K562 (cell line): ENCODE results near the gene HTR2A. TPM values are rescaled to one million over a fixed set of nuclear protein-coding genes. Genes with fewer than 3 reads are reported as not detected.

Source experiments
- ATAC-seq: fragments of 200-7000 bp; cut with Tn5 transposase; 3 replicates; pipeline ENCODE4 v1.9.1; 2020; ENCODE audit warnings: moderate library complexity
- Bru-seq: library from RNA; stranded (reverse); fragments of 400-500 nt; gene quantifications from one replicate; lab custom pipeline; 2021; lab: Mats Ljungman, UMichigan
- BruChase-seq, 2 experiments: library from RNA; stranded (reverse); fragments of 400-500 nt; gene quantifications; one replicate each; lab custom pipeline; 2021; lab: Mats Ljungman, UMichigan
- BruUV-seq: library from RNA; stranded (reverse); fragments of 400-500 nt; replicated peaks from 2 replicates; lab custom pipeline; 2021; lab: Mats Ljungman, UMichigan
- CTCF ChIA-PET: fragments of 300-600 bp; formaldehyde crosslinking; extraction: SDS; loops from one replicate; lab custom pipeline; 2021; ENCODE audit warnings: low intra/inter-chr PET ratio; lab: Yijun Ruan, JAX
- POLR2A ChIA-PET: fragments of 300-600, 350-650 bp; sonication (Branson Sonifier 250); formaldehyde crosslinking; extraction: SDS; loops from one replicate; lab custom pipeline; 2021; ENCODE audit warnings: antibody characterized with exemption, inconsistent platforms; lab: Yijun Ruan, JAX
- DNase-seq, 4 experiments: peaks; one replicate each; pipeline versions ENCODE4 v3.0.0 to v3.0.0-alpha.2; 2011 to 2018; ENCODE audit warnings: low spot score in 3 of 4, mixed read lengths in 3 of 4; ENCODE audit errors: extremely low read depth in 1 of 4
- FAIRE-seq: peaks from 2 replicates; lab custom pipeline; 2011; peaks lifted over from hg19 to GRCh38; lab: Jason Lieb, UNC
- H2AFZ ChIP-seq: 2 replicates; pipeline ENCODE4 v1.6.0; 2011; ENCODE audit warnings: low read depth, low read length, control low read depth, inconsistent platforms
- H3K27ac ChIP-seq: fragments of 200-600 bp; 3 replicates; pipeline ENCODE4 v1.8.0; 2011; ENCODE audit warnings: low read depth, mild to moderate bottlenecking, control low read depth, inconsistent platforms, low read length, moderate library complexity, mixed read lengths; ENCODE audit errors: extremely low read depth
- H3K27me3 ChIP-seq, 2 experiments: fragments of 300-600 bp in 1 of 2; 2 replicates in 1 of 2; 3 replicates in 1 of 2; pipeline versions ENCODE4 v1.6.0 to v1.8.0; 2011; ENCODE audit warnings: inconsistent platforms in 2 of 2, low read length in 2 of 2, mild to moderate bottlenecking in 1 of 2, mixed read lengths in 1 of 2, moderate library complexity in 1 of 2; ENCODE audit not compliant: control insufficient read depth in 2 of 2, insufficient read depth in 2 of 2
- H3K36me3 ChIP-seq: fragments of 300-600 bp; 3 replicates; pipeline ENCODE4 v1.8.0; 2011; ENCODE audit warnings: mild to moderate bottlenecking, low read length, inconsistent platforms; ENCODE audit not compliant: control insufficient read depth, insufficient read depth
- H3K4me1 ChIP-seq, 2 experiments: fragments of 200-600 bp in 1 of 2; replicated peaks in 1 of 2; 2 replicates in 1 of 2; 3 replicates in 1 of 2; pipeline versions ENCODE4 v1.5.1 to v1.8.0; 2011; ENCODE audit warnings: inconsistent platforms in 2 of 2, low read length in 2 of 2, mild to moderate bottlenecking in 1 of 2, mixed read lengths in 1 of 2, moderate library complexity in 1 of 2; ENCODE audit not compliant: control insufficient read depth in 2 of 2, insufficient read depth in 2 of 2
- H3K4me2 ChIP-seq: 2 replicates; pipeline ENCODE4 v1.6.1; 2011; ENCODE audit warnings: low read length, control low read depth, inconsistent platforms, mixed read lengths; ENCODE audit not compliant: insufficient read depth
- H3K4me3 ChIP-seq: fragments of 200-600 bp; sonication (generic), shearing (Covaris generic); 2 replicates; pipeline ENCODE4 v1.5.1; 2016; ENCODE audit warnings: control low read depth, inconsistent platforms
- H3K79me2 ChIP-seq: fragments of 200-600 bp; 3 replicates; pipeline ENCODE4 v1.8.0; 2011; ENCODE audit warnings: low read length, inconsistent platforms; ENCODE audit not compliant: control insufficient read depth, insufficient read depth
- H3K9ac ChIP-seq, 2 experiments: 2 replicates each; pipeline versions ENCODE4 v1.6.0 to v1.6.1; 2011; ENCODE audit warnings: low read depth in 2 of 2, low read length in 2 of 2, control low read depth in 1 of 2, inconsistent platforms in 1 of 2, mild to moderate bottlenecking in 1 of 2, mixed read lengths in 1 of 2; ENCODE audit not compliant: insufficient read depth in 1 of 2
- H3K9me1 ChIP-seq: one replicate; pipeline ENCODE4 v1.6.0; 2011; ENCODE audit warnings: inconsistent platforms, mild to moderate bottlenecking, low read length, moderate library complexity; ENCODE audit not compliant: control insufficient read depth, insufficient read depth
- H3K9me3 ChIP-seq: replicated peaks from 2 replicates; pipeline ENCODE4 v1.5.1; 2011; ENCODE audit warnings: low read depth, low read length, inconsistent platforms; ENCODE audit not compliant: control insufficient read depth, insufficient read depth
- H4K20me1 ChIP-seq: replicated peaks from 2 replicates; pipeline ENCODE4 v1.6.1; 2011; ENCODE audit warnings: low read length, inconsistent platforms, mixed read lengths; ENCODE audit not compliant: control insufficient read depth, insufficient read depth
- PRPF4 ChIP-seq: fragments of 200-400 bp; formaldehyde crosslinking; IDR thresholded peaks from one replicate; pipeline ENCODE4 v1.6.1; 2017; ENCODE audit warnings: low read length, low read depth, mild to moderate bottlenecking; ENCODE audit not compliant: insufficient read depth, poor library complexity, severe bottlenecking
- RBM34 ChIP-seq: fragments of 200-400 bp; formaldehyde crosslinking; IDR thresholded peaks from 2 replicates; pipeline ENCODE4 v1.6.1; 2018; ENCODE audit warnings: low read length, borderline replicate concordance; ENCODE audit not compliant: insufficient read depth
- WGBS: fragments of 100-300 bp; shearing (Covaris generic); methylation state at CpG from one replicate; pipeline ENCODE4 v1.1.6; 2016; ENCODE audit warnings: low coverage, mixed read lengths; ENCODE audit not compliant: insufficient coverage; ENCODE audit errors: missing lambda C conversion rate; 5-methylcytosine and 5-hydroxymethylcytosine counted together
- in situ Hi-C: fragments of 300-500 bp; cut with MboI; formaldehyde crosslinking; loops from 4 replicates; pipeline ENCODE4 v1.15.0; 2018; ENCODE audit warnings: inconsistent platforms, mixed read lengths
- intact Hi-C: fragments of 100-400 bp; cut with micrococcal nuclease; formaldehyde crosslinking; loops from 2 replicates; pipeline ENCODE4 v1.14.2; 2022
- long read RNA-seq, 3 experiments: library from polyadenylated mRNA in 2 of 3; library from RNA in 1 of 3; unstranded in 2 of 3; stranded (forward) in 1 of 3; transcript quantifications; one replicate each; pipeline ENCODE4 v2.0.0, GENCODE V29; 2019 to 2022
- polyA minus RNA-seq, 3 experiments: library from RNA; depleted of rRNA, polyadenylated mRNA; stranded (reverse); fragments of >200 nt; gene quantifications; 2 replicates each; pipeline ENCODE4 v1.2.3, GENCODE V29; 2011
- polyA plus RNA-seq, 8 experiments: library from polyadenylated mRNA; depleted of rRNA in 4 of 8; stranded (reverse) in 5 of 8; unstranded in 3 of 8; fragments of >200 nt; fragmentation: Nextera tagmentation in 2 of 8; fragmentation: Illumina TruSeq in 1 of 8; extraction: Ambion mirVana in 2 of 8; extraction: Trizol in 1 of 8; gene quantifications; 2 replicates each; pipeline versions ENCODE4 v1.2.1 to v1.2.3, GENCODE V29; 2011 to 2014; ENCODE audit warnings: inconsistent platforms in 1 of 8, missing spikeins in 1 of 8
- total RNA-seq, 7 experiments: library from RNA; depleted of rRNA in 6 of 7; stranded (reverse); fragments of >200 nt in 6 of 7; fragmentation: Illumina TruSeq in 2 of 7; extraction: Trizol in 2 of 7; gene quantifications; 2 replicates each; pipeline versions ENCODE4 v1.2.1 to v1.2.3, GENCODE V29; 2011 to 2021; ENCODE audit warnings: low replicate concordance in 1 of 7

HTR2A gene
- total RNA-seq (2011; cell fraction: chromatin; rRNA removed; ENCODE audit: low replicate concordance) = not detected in 2 replicates
- not detected in 2 replicates for total RNA-seq (2011; cell fraction: nucleolus; rRNA removed)
- total RNA-seq (2011; cell fraction: nucleoplasm; rRNA removed) = not detected in 2 replicates
- total RNA-seq (2014; rRNA removed) (not detected in 2 replicates), total RNA-seq (2014; rRNA removed; fragmentation: Illumina TruSeq; extraction: Trizol) (not detected in 2 replicates), total RNA-seq (2015; rRNA removed; fragmentation: Illumina TruSeq; extraction: Trizol) (not detected in 2 replicates), total RNA-seq (2021) (not detected in 2 replicates), polyA plus RNA-seq (2011; rRNA removed) (not detected in 2 replicates), polyA plus RNA-seq (2014; fragmentation: Illumina TruSeq; extraction: Trizol) (not detected in 2 replicates), polyA plus RNA-seq (2014; fragmentation: Nextera tagmentation; extraction: Ambion mirVana) (not detected), polyA plus RNA-seq (2014; rRNA removed) (not detected in 2 replicates), polyA minus RNA-seq (2011; rRNA and poly(A)+ RNA removed) (not detected in 2 replicates), Bru-seq, nascent RNA (not detected), BruChase-seq, experiment 1, labeled RNA remaining after a 2-hour chase (not detected), BruChase-seq, experiment 2, labeled RNA remaining after a 6-hour chase (not detected)
- polyA plus RNA-seq (2011; cell fraction: cytosol; rRNA removed) = not detected in 2 replicates
- polyA plus RNA-seq (2011; cell fraction: nucleus; rRNA removed) = not detected in 2 replicates
- not detected in 2 replicates for polyA plus RNA-seq (2012)
- not detected in 2 replicates for polyA minus RNA-seq (2011; cell fraction: cytosol; rRNA and poly(A)+ RNA removed)
- not detected in 2 replicates for polyA minus RNA-seq (2011; cell fraction: nucleus; rRNA and poly(A)+ RNA removed)
- long read RNA-seq, experiment 1 = 0 reads
- long read RNA-seq, experiment 2 = 0 reads
- long read RNA-seq, experiment 3 = 0 reads

- in situ Hi-C loops = no loop called here
- Histone ChIP-seq H3K9me1 (no peaks in the 10 kb centered on the region), H3K27me3 (peaks cover 3 to 5% of the 10 kb centered on the region in 2 experiments; a peak in 3 of 5 replicates), H3K4me2 (no peak within 1 kb of the TSS), H3K36me3 (no peaks in the 10 kb centered on the region), H3K79me2 (no peaks in the 10 kb centered on the region), H3K4me1 (peaks cover 0 to 6% of the 10 kb centered on the region in 2 experiments; a peak in 2 of 5 replicates), H4K20me1 (no peaks in the 10 kb centered on the region; the same call in 1 of the 2 replicates), H3K9ac (peak within 1 kb of the TSS in 1 of 2 experiments; percentile 58; a peak in 1 of 4 replicates), H3K27ac (no peak within 1 kb of the TSS), H3K9me3 (no peaks in the 10 kb centered on the region), H3K4me3 (no peak within 1 kb of the TSS), H2AFZ (no peak within 1 kb of the TSS)
- ChIA-PET CTCF (no interaction called here), POLR2A (no interaction called here)
- intact Hi-C loops = loop anchor here (10.0 kb wide), 1 partner anchor 878 kb away; no protein-coding TSS in a partner anchor
- WGBS = 0% methylated on average over 5 of the region's 13 CpGs
- ATAC-seq (no peak), DNase-seq (no peak), FAIRE-seq (no peak)
- no TSS peak for BruUV-seq
- TF ChIP-seq PRPF4 = no peak
- no peak for TF ChIP-seq RBM34
- TF ChIP-seq, all 486 proteins: peak for 0
These were observed at the start of gene HTR2A for GRCh38 chr13:46896341-46897137. HTR2A (minus strand) TSS chr13:46897053; CDS start chr13:46895906, 1,147 bp downstream.
